Testis (tissue), 3 donors: ENCODE data around the gene MED23. TPM values are rescaled to one million over a fixed set of nuclear protein-coding genes. Genes with fewer than 3 reads are reported as not detected.

Source experiments
- DNase-seq: peaks from one replicate; pipeline ENCODE4 v3.0.0-alpha.2; 2019
- H3K27ac ChIP-seq, 2 donors: fragments of 200-600 bp; sonication (generic); one replicate each; pipeline ENCODE4 v1.5.1; 2019
- H3K27me3 ChIP-seq: fragments of 200-600 bp; sonication (generic); one replicate; pipeline ENCODE4 v1.5.1; 2019
- H3K36me3 ChIP-seq: fragments of 200-600 bp; sonication (generic); one replicate; pipeline ENCODE4 v1.5.1; 2017; ENCODE audit warnings: low read depth; ENCODE audit errors: missing control alignments
- H3K4me1 ChIP-seq: fragments of 200-600 bp; sonication (generic); one replicate; pipeline ENCODE4 v1.5.1; 2019
- H3K4me3 ChIP-seq, 2 donors: fragments of 200-600 bp; sonication (generic); one replicate each; pipeline ENCODE4 v1.5.1; 2017 to 2019
- H3K9me3 ChIP-seq: fragments of 200-600 bp; sonication (generic); one replicate; pipeline ENCODE4 v1.5.1; 2017
- CTCF ChIP-seq, 3 experiments: fragments of 450-650 bp in 2 of 3; fragments of 200-600 bp in 1 of 3; sonication (generic) in 1 of 3; IDR thresholded peaks; one replicate each; pipeline ENCODE4 v1.5.1; 2016 to 2019; ENCODE audit warnings: antibody characterized with exemption in 3 of 3, mild to moderate bottlenecking in 2 of 3, moderate library complexity in 1 of 3
- POLR2A ChIP-seq: fragments of 450-650 bp; IDR thresholded peaks from one replicate; pipeline ENCODE4 v1.6.1; 2017; ENCODE audit warnings: antibody characterized with exemption, mild to moderate bottlenecking, moderate library complexity
- WGBS, 2 donors: methylation state at CpG; one replicate each; pipeline ENCODE4 v1.1.5; 2018; 5-methylcytosine and 5-hydroxymethylcytosine counted together
- intact Hi-C: fragments of 100-400 bp; cut with DNase I; formaldehyde crosslinking; loops from one replicate; pipeline ENCODE4 v1.15.1; 2023; ENCODE audit warnings: low total_unique reads
- polyA plus RNA-seq: library from polyadenylated mRNA; stranded (reverse); fragments of 350-450 nt; fragmentation: Illumina TruSeq; extraction: RNeasy Lipid Tissue Mini Kit (QIAGEN cat#74804); gene quantifications from one replicate; pipeline ENCODE4 v1.2.3, GENCODE V29; 2014; ENCODE audit warnings: low read depth, low replicate concordance; ENCODE audit not compliant: insufficient read depth
- total RNA-seq, 2 donors: library from RNA; depleted of rRNA; stranded (reverse); fragments of >200 nt; gene quantifications; one replicate each; pipeline ENCODE4 v1.2.3, GENCODE V29; 2016

MED23 gene
- total and polyA plus RNA-seq, 3 donors from 2014 or later, result 24.4 to 42.1 (median 39.8) TPM

DNA sequence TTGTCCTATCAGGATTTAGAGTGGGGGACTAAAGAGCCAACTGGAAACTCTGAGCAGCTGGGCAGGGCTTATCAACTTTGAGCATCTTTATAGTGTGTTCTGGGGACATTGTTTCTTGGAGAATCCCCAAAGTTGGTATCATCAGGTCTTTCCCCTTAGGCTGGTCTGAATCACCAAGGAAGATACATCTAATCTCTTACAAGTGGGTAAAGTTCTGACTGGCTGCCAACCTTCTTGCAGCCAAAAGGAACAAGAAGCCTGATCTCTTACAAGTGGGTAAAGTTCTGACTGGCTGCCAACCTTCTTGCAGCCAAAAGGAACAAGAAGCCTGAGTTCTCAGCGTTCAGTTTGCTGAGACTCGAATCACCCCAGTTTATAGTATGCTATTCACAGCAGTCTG is 1.6 kb upstream of the MED23 start:
- Histone ChIP-seq H3K27ac (peak overlapping the region in 1 of 2 donors; percentile 5), H3K4me1 (peaks cover 21% of the 10 kb centered on the region), H3K9me3 (no peaks in the 10 kb centered on the region), H3K4me3 (no peak overlapping the region), H3K27me3 (no peaks in the 10 kb centered on the region), H3K36me3 (no peaks in the 10 kb centered on the region)
- 20 to 43% methylated on average over 2 of the region's 2 CpGs for WGBS, 2 donors
- DNase-seq, result peak; percentile 81
- TF ChIP-seq POLR2A, result no peak
- intact Hi-C loops, result no loop called here

- Histone ChIP-seq H3K9me3 (no peaks in the 10 kb centered on the region), H3K36me3 (no peaks in the 10 kb centered on the region), H3K27me3 (no peaks in the 10 kb centered on the region), H3K4me1 (peaks cover 21% of the 10 kb centered on the region), H3K4me3 (peak overlapping the region; percentile 76 to 88), H3K27ac (no peak overlapping the region)
- intact Hi-C loops, result no loop called here
- TF ChIP-seq POLR2A (no peak), CTCF (IDR thresholded peaks at IDR 0.05) (no peak)
- 21 to 33% methylated on average over 1 of the region's 1 CpG for WGBS, 2 donors
- no peak for DNase-seq
These were observed 684 bp upstream of the MED23 start for GRCh38 chr6:131628726-131629125.

GRCh38 chr6:131615275-131615674 is 12.8 kb downstream of the MED23 start:
- Histone ChIP-seq H3K9me3 (no peaks in the 10 kb centered on the region), H3K4me1 (no peaks in the 10 kb centered on the region), H3K27me3 (no peaks in the 10 kb centered on the region), H3K36me3 (no peaks in the 10 kb centered on the region), H3K27ac (no peak overlapping the region), H3K4me3 (no peak overlapping the region)
- WGBS, 2 donors, result 92 to 95% methylated on average over 4 of the region's 4 CpGs
- intact Hi-C loops, result no loop called here
- DNase-seq, result no peak
- TF ChIP-seq POLR2A, result no peak
- TF ChIP-seq CTCF (IDR thresholded peaks at IDR 0.05), result no peak

GRCh38 chr6:131613296-131613925 is 14.6 kb downstream of the MED23 start:
- 86 to 89% methylated on average over 5 of the region's 5 CpGs for WGBS, 2 donors
- TF ChIP-seq POLR2A (no peak), CTCF (IDR thresholded peaks at IDR 0.05) (no peak)
- intact Hi-C loops, result no loop called here
- Histone ChIP-seq H3K27me3 (no peaks in the 10 kb centered on the region), H3K4me3 (no peak overlapping the region), H3K27ac (no peak overlapping the region), H3K36me3 (no peaks in the 10 kb centered on the region), H3K4me1 (no peaks in the 10 kb centered on the region), H3K9me3 (no peaks in the 10 kb centered on the region)
- DNase-seq, result no peak

DNA sequence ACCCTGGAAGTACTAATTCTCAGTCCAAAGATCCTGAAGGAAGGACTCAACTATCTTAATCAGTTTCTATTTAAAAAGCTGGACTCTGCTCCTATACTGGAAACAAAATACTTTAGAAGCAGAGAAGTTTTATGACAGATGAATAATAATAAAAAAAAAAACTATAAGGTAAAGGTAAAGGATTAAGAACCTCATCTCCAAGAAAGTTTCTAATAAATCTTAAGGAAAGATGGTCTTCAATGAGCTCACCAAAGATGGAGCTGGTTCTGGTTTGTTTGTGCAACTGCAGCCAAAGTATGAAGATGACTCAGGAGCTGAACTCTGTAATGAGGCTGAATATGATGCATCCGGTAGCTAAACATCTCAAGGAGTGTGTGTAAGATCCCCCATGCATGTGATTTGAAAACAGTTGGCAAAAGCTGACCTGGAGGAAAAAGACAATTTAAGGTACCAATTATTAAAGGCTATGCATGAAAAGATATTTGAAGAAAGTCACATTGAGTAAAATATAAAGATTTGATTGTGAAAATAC is 25.2 kb downstream of the MED23 start:
- no peaks in the 10 kb centered on the region for H3K9me3 ChIP-seq
- H3K27me3 ChIP-seq, result no peaks in the 10 kb centered on the region
- no peak for TF ChIP-seq POLR2A
- TF ChIP-seq CTCF (IDR thresholded peaks at IDR 0.05), result no peak
- H3K27ac ChIP-seq, result no peak overlapping the region
- intact Hi-C loops, result no loop called here
- no peak for DNase-seq
- no peaks in the 10 kb centered on the region for H3K4me1 ChIP-seq
- WGBS, 2 donors, result 87 to 89% methylated on average over 1 of the region's 1 CpG
- H3K4me3 ChIP-seq, result no peak overlapping the region
- no peaks in the 10 kb centered on the region for H3K36me3 ChIP-seq
